ENCODE results near the gene COL6A1. TPM values are rescaled to one million over a fixed set of nuclear protein-coding genes. Genes with fewer than 3 reads are reported as not detected.
"Not testable (repeated sequence)": the region's sequence is repeated elsewhere in the genome, so short reads cannot be mapped to it uniquely, and the experiment has no call there.

The COL6A1 gene
- total and polyA plus RNA-seq, 2 experiments from 2014 or later, result 296 to 592 TPM

DNA sequence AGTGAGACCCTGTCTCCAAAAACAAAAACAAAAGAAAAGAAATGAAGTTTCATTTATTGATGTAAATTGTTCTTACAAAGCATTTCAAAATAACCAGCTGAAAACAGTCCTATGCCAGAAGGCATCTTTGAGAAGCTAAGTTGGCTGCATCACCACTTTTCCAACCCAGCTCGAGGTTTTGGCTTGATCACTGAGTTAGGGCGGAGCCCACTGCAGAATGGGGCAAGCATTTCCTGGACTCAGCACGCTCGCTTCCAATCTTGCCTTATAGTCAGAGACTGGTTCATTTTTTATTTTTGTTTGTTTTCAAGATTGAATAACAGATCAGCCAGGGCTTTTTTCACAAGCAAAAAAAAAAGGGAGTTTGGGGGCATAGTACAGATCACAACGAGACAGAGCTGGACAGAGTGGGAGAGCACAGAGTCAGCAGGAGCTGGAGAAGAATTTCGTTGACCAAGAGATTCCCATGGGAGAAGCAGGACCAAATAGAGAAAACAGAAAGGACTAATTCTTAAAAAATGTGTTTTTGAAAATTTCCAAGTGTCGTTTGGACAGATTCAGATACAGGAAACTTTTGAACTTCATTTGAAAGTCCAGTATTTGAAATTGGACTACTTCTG, 23.5 kb upstream of the COL6A1 start:
- Histone ChIP-seq H3K4me3 (no peak overlapping the region), H3K36me3 (replicated peaks; ENCODE audit: insufficient read depth, low read depth) (no peaks in the 10 kb centered on the region), H3K27ac (peak overlapping the region; percentile 8), H3K4me2 (no peak overlapping the region), H4K20me1 (ENCODE audit: insufficient read depth, poor library complexity, severe bottlenecking) (no peaks in the 10 kb centered on the region), H2AFZ (no peak overlapping the region), H3K4me1 (ENCODE audit: insufficient read depth) (peaks cover 15% of the 10 kb centered on the region), H3K9me3 (ENCODE audit: low read depth) (no peaks in the 10 kb centered on the region), H3K27me3 (no peaks in the 10 kb centered on the region), H3K9me2 (replicated peaks; ENCODE audit: insufficient read depth) (no peaks in the 10 kb centered on the region), H3K79me2 (no peaks in the 10 kb centered on the region)
- WGBS (ENCODE audit: low lambda C conversion rate, missing lambda C conversion rate), result 67% methylated on average over 7 of the region's 7 CpGs
- no peak for TF ChIP-seq EZH2 (IDR thresholded peaks at IDR 0.05; ENCODE audit: borderline replicate concordance)
- TF ChIP-seq, protein P1, sequence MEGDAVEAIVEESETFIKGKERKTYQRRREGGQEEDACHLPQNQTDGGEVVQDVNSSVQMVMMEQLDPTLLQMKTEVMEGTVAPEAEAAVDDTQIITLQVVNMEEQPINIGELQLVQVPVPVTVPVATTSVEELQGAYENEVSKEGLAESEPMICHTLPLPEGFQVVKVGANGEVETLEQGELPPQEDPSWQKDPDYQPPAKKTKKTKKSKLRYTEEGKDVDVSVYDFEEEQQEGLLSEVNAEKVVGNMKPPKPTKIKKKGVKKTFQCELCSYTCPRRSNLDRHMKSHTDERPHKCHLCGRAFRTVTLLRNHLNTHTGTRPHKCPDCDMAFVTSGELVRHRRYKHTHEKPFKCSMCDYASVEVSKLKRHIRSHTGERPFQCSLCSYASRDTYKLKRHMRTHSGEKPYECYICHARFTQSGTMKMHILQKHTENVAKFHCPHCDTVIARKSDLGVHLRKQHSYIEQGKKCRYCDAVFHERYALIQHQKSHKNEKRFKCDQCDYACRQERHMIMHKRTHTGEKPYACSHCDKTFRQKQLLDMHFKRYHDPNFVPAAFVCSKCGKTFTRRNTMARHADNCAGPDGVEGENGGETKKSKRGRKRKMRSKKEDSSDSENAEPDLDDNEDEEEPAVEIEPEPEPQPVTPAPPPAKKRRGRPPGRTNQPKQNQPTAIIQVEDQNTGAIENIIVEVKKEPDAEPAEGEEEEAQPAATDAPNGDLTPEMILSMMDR (IDR thresholded peaks at IDR 0.05; ENCODE audit: poor library complexity), result no peak
- TF ChIP-seq EZH2phosphoT487 (IDR thresholded peaks at IDR 0.05; ENCODE audit: low read depth, severe bottlenecking, unreplicated experiment), result no peak
- DNase-seq (ENCODE audit: low spot score), result no peak

DNA sequence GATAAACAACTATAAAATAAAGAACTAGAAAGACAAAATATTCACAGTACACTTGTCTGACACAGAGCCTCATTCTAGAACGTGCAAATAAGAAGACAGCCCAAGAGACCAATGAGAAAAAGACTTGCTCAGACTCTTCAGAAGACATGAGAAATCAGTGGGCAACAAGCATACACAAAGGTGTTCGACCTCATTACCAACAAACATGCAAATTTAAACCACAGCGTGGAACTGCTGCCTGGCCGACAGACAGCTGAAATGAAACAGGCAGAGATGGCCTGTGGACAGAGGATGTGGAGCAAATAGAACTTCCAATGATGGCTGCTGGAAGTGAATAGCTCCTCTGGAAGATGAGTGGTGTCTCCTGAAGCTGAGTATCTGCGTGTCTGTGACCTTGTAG, 22.4 kb upstream of the COL6A1 start:
- Histone ChIP-seq H3K4me2 (no peak overlapping the region), H3K27ac (no peak overlapping the region), H4K20me1 (ENCODE audit: insufficient read depth, poor library complexity, severe bottlenecking) (no peaks in the 10 kb centered on the region), H3K4me3 (no peak overlapping the region), H2AFZ (no peak overlapping the region), H3K9me3 (ENCODE audit: low read depth) (no peaks in the 10 kb centered on the region), H3K4me1 (ENCODE audit: insufficient read depth) (peaks cover 4% of the 10 kb centered on the region), H3K27me3 (no peaks in the 10 kb centered on the region), H3K9me2 (replicated peaks; ENCODE audit: insufficient read depth) (no peaks in the 10 kb centered on the region), H3K36me3 (replicated peaks; ENCODE audit: insufficient read depth, low read depth) (no peaks in the 10 kb centered on the region), H3K79me2 (no peaks in the 10 kb centered on the region)
- no peak for TF ChIP-seq EZH2 (IDR thresholded peaks at IDR 0.05; ENCODE audit: borderline replicate concordance)
- no peak for TF ChIP-seq EZH2phosphoT487 (IDR thresholded peaks at IDR 0.05; ENCODE audit: low read depth, severe bottlenecking, unreplicated experiment)
- TF ChIP-seq, protein P1 (IDR thresholded peaks at IDR 0.05; ENCODE audit: poor library complexity), result no peak
- no peak for DNase-seq (ENCODE audit: low spot score)
- 66% methylated on average over 5 of the region's 5 CpGs for WGBS (ENCODE audit: low lambda C conversion rate, missing lambda C conversion rate)

DNA sequence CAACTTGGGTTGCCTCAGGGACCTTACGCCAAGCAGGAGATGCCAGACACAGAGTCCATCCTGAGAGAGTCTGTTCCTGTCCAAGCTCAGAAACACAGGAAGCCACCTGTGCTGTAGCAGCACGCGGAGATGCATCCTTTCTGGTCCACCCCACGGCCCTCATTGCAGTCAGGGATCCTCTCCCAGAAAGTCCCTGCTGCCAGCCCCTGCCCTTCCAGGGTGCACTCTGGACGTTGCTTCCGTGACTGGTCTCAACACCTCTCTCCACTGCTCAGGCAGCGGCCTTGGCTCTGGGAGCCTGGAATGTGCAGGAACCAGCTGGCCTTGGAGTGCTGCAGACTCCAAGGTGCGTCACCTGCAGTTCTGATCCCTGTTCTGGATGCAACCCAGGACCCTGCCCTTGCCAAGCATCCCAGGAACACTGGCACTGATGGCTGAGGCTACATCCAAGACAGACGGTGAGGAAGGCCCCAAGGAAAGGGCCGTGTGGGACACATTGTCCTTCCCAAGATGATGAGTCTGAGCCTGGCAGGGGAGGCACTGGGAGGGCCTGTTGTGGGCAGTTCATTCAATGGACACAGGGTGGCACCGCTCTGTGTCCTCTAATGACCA, 21.7 kb upstream of the COL6A1 start:
- H3K4me3 ChIP-seq, result no peak overlapping the region
- no peak for DNase-seq (ENCODE audit: low spot score)
- no peak overlapping the region for H3K4me2 ChIP-seq
- no peak for TF ChIP-seq EZH2phosphoT487 (IDR thresholded peaks at IDR 0.05; ENCODE audit: low read depth, severe bottlenecking, unreplicated experiment)
- TF ChIP-seq, protein P1 (IDR thresholded peaks at IDR 0.05; ENCODE audit: poor library complexity), result no peak
- no peak for TF ChIP-seq EZH2 (IDR thresholded peaks at IDR 0.05; ENCODE audit: borderline replicate concordance)
- H3K9me2 ChIP-seq (replicated peaks; ENCODE audit: insufficient read depth), result no peaks in the 10 kb centered on the region
- H3K4me1 ChIP-seq (ENCODE audit: insufficient read depth), result peaks cover 3% of the 10 kb centered on the region
- H3K9me3 ChIP-seq (ENCODE audit: low read depth), result no peaks in the 10 kb centered on the region
- no peak overlapping the region for H3K27ac ChIP-seq
- 93% methylated on average over 11 of the region's 11 CpGs for WGBS (ENCODE audit: low lambda C conversion rate, missing lambda C conversion rate)
- H3K79me2 ChIP-seq, result no peaks in the 10 kb centered on the region
- H4K20me1 ChIP-seq (ENCODE audit: insufficient read depth, poor library complexity, severe bottlenecking), result no peaks in the 10 kb centered on the region
- no peaks in the 10 kb centered on the region for H3K36me3 ChIP-seq (replicated peaks; ENCODE audit: insufficient read depth, low read depth)
- H2AFZ ChIP-seq, result no peak overlapping the region
- H3K27me3 ChIP-seq, result no peaks in the 10 kb centered on the region

DNA sequence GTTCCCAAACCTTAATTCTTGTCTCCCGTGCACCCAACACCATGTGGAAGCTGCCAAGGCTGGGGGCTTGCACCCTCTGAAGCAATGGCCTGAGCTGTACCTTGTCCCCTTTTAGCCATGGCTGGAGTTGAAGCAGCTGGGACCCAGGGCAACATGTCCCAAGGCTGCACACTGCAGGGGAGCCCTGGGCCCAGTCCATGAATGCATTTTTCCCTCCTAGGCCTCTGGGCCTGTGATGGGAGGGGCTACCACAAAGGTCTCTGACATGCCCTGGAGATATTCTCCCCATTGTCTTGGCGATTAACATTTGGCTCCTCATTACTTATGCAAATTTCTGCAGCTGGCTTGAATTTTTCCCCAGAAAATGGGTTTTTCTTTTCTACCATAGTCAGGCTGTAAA, 20.2 kb upstream of the COL6A1 start:
- not testable (repeated sequence) for H3K4me1 ChIP-seq (ENCODE audit: insufficient read depth); DNase-seq (ENCODE audit: low spot score); H3K9me2 ChIP-seq (replicated peaks; ENCODE audit: insufficient read depth); H3K79me2 ChIP-seq; H2AFZ ChIP-seq; H3K4me2 ChIP-seq; H3K9me3 ChIP-seq (ENCODE audit: low read depth); H4K20me1 ChIP-seq (ENCODE audit: insufficient read depth, poor library complexity, severe bottlenecking); H3K36me3 ChIP-seq (replicated peaks; ENCODE audit: insufficient read depth, low read depth); H3K27me3 ChIP-seq; H3K4me3 ChIP-seq; H3K27ac ChIP-seq
- 89% methylated on average over 2 of the region's 2 CpGs for WGBS (ENCODE audit: low lambda C conversion rate, missing lambda C conversion rate)

Measured in hepatocyte (in vitro differentiated cells).